Left renal pelvis (tissue), 4 donors: ENCODE data around the gene RHOT2. TPM values are rescaled to one million over a fixed set of nuclear protein-coding genes. Genes with fewer than 3 reads are reported as not detected.
"Not testable (repeated sequence)": the region's sequence is repeated elsewhere in the genome, so short reads cannot be mapped to it uniquely, and the experiment has no call there.

Source experiments
- DNase-seq, 4 donors: peaks; one replicate each; pipeline ENCODE4 v3.0.0-alpha.2; 2013; ENCODE audit warnings: low read depth in 4 of 4, low spot score in 3 of 4
- polyA plus RNA-seq, 4 donors: library from polyadenylated mRNA; unstranded; fragments of 120-200 nt; gene quantifications; one replicate each; pipeline ENCODE4 v1.2.1, GENCODE V29; 2013; ENCODE audit not compliant: insufficient read length in 4 of 4

Gene RHOT2
- polyA plus RNA-seq, 4 donors: 56.9 to 127 (median 63.7) TPM

GRCh38 chr16:679814-680624 lies 12.1 kb downstream of the RHOT2 start, which contains the start of gene STUB1:
Gene STUB1 (plus strand): TSS chr16:680410. CDS start chr16:680526, 116 bp downstream.
- DNase-seq: peak in 2 of 4 donors; percentile 57 to 66

- no peak for DNase-seq
Measured at GRCh38 chr16:680625-680945, 12.7 kb downstream of the RHOT2 start.

- DNase-seq: no peak
Measured at GRCh38 chr16:680967-681745, 13.2 kb downstream of the RHOT2 start.

- no peak for DNase-seq
Measured at GRCh38 chr16:681746-682427, 14.0 kb downstream of the RHOT2 start.

- DNase-seq: no peak
Measured at GRCh38 chr16:682493-683395, 14.8 kb downstream of the RHOT2 start.

DNA sequence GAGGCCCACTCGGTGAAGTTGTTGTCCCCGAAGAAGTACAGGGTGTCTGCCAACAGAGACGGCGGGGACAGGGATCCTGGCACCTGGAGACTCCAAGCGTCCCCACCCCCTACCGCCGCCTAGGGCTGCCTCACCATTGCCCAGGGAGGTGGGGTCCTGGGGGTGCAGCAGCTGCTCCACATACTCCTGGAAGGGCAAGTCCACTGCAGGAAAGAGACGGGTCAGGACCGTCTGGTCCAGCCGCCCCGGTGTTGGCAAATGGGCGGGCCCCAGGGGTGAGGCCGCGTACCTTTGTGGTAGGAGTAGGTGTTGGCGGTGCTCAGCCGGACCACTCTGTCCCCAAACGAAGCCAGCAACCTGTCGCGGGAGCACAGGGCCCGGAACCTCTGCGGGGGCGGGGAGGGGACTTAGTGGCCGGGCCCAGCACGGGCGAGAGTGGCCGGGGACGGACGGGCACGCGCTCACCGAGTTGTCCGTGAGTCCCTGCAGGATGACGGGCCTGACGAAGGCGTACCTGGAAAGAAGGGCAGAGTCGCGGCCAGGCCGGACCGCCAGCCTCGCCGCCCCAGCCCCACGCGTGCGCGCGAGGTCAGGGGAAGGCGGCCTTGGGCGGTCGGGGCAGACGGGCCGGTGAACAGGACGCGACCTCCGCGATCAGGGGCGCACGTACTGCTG lies 15.6 kb downstream of the RHOT2 start:
- DNase-seq: no peak

GRCh38 chr16:684071-684794 lies 16.3 kb downstream of the RHOT2 start, which contains the start of gene JMJD8:
Gene JMJD8 (minus strand): TSS chr16:684334. CDS start chr16:684319, 15 bp downstream.
- DNase-seq: peak in 3 of 4 donors; percentile 80 to 90 (median 89)

DNA sequence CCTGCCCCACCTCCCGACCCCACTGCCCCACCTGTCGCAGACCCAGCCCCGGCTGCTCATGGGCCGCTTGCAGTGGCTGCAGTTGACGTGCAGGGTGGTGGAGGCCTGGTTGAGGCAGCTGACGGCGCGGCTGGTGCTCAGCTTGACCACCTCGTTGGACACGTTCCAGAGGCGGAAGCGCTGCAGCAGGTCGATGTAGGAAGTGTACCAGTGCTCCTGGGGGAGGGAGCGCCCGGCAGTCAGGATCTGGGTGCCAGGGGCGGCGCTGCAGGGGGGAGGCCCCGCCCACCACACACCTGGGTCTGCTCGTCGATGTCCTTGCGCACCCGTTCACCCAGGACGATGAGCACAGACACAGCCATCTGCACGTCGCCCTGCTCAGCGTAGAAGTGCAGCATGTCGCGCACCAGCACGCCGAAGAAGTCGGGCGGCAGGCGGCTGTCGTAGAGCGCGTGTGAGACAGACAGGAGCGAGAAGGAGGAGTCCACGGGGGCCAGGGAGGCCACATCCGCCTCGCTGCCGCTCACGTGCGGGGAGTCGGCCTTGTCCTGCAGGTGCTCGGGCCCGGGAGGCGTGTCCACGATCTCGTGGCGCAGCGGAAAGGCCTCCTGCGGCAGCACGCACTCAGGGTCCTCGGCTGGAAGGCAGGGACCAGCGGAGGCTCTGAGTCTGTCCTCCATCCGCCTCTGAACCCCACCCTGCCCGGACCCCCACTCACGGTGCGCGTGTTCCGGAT lies 17.2 kb downstream of the RHOT2 start:
- DNase-seq: no peak

- no peak for DNase-seq
Measured at GRCh38 chr16:685967-686366, 18.0 kb downstream of the RHOT2 start.

GRCh38 chr16:686459-687260 lies 18.7 kb downstream of the RHOT2 start:
- DNase-seq: no peak

DNA sequence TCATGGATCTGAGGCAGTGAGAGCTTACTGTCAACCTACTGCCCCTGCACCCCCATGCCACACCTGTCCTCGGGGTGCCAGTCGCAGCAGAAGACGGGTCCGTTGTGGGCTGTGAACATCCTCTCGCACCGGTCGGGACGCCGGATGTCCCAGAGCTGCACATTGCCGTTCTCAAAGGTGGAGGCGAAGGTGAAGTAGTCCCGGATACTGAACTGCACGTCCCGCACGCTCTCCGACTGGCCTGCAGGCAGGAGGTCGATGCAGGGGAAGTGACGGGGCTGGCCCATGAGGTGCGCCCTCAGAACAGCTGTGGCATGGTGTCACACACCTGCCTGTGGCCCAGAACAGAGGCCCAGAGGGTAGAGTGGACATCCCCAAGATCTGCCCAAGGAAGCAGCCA lies 19.6 kb downstream of the RHOT2 start:
- DNase-seq: no peak

GRCh38 chr16:689175-689897 lies 21.4 kb downstream of the RHOT2 start:
- no peak for DNase-seq

- not testable (repeated sequence) for DNase-seq
Measured at GRCh38 chr16:691242-691641, 23.3 kb downstream of the RHOT2 start.

DNA sequence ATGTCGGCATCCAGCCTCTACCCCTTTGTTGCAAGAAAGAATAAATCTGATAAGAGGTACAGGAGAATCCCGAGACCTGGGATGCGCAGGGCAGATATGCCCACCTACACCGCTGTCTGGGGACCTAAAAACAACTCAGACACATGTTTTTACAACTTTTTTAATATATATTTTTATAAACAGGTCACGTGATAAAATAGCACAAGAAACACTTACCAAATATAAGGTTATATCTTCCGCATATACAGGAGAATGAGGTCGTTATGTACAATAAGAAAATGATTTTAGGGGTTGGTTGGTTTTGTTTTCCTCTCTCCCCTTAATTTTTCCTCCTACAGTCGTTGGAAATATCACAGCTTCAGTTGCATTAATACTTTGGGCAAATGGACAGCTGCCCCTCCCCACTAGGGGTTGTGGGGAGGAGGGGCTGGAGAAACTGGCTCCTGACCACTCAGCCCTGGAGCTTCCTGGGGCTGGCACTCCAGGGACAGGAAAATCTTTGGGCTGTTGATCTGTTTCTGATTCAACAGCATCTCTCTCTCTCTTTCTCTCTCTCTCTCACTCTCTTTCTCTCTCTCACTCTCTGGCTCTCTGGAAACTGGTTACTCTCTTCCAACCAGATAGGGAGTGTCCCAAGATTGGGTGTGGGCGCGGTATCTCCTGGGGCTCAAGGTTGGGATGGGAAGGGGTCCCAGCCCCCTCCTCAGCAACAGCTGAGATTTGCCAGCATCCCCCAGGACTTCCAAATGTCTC lies 24.6 kb downstream of the RHOT2 start:
- no peak for DNase-seq

- DNase-seq: no peak
Measured at GRCh38 chr16:693364-693763, 25.4 kb downstream of the RHOT2 start.

GRCh38 chr16:693766-694165 lies 25.8 kb downstream of the RHOT2 start:
- DNase-seq: no peak
